Sciatic nerve (tissue), 2 donors: Measurements from ENCODE around the gene IFI27. TPM values are rescaled to one million over a fixed set of nuclear protein-coding genes. Genes with fewer than 3 reads are reported as not detected.
A peak's percentile ranks its signal among the peaks of the same experiment; 100 is the strongest.
"Not testable (repeated sequence)": the region's sequence is repeated elsewhere in the genome, so short reads cannot be mapped to it uniquely, and the experiment has no call there.

Source experiments
- ATAC-seq: fragments of 200-7000 bp; cut with Tn5 transposase; one replicate; pipeline ENCODE4 v1.9.1; 2020; ENCODE audit warnings: mild to moderate bottlenecking, moderate library complexity
- DNase-seq: peaks from one replicate; pipeline ENCODE4 v3.0.0-alpha.2; 2020; ENCODE audit warnings: low spot score
- intact Hi-C: fragments of 100-400 bp; cut with DNase I; formaldehyde crosslinking; loops from one replicate; pipeline ENCODE4 v1.14.2; 2022
- total RNA-seq: library from RNA; stranded (reverse); fragmentation: NEBNext Ultra II Directional; extraction: Animal tissue kit (Norgen Biotek cat#: 25700); gene quantifications from one replicate; pipeline ENCODE4 v1.2.1, GENCODE V29; 2021
- donor health status: DM: no; HTN: no; CAD: no.
- donor health status: DM: no; HTN: no; CAD: no.

Gene IFI27
- total RNA-seq, 1 donor from 2014 or later = 219 TPM

GRCh38 chr14:94139421-94139820 is 28.9 kb downstream of the IFI27 start:
- ATAC-seq (no peak), DNase-seq (no peak)
- intact Hi-C loops = loop anchor here (10.0 kb wide), 1 partner anchor 105 kb away; no protein-coding TSS in a partner anchor

- ATAC-seq (no peak), DNase-seq (no peak)
- intact Hi-C loops = no loop called here
These were observed 31.7 kb downstream of the IFI27 start for GRCh38 chr14:94142247-94142646.

GRCh38 chr14:94142836-94143235 is 32.3 kb downstream of the IFI27 start:
- intact Hi-C loops = no loop called here
- no peak for ATAC-seq
- DNase-seq = no peak

DNA sequence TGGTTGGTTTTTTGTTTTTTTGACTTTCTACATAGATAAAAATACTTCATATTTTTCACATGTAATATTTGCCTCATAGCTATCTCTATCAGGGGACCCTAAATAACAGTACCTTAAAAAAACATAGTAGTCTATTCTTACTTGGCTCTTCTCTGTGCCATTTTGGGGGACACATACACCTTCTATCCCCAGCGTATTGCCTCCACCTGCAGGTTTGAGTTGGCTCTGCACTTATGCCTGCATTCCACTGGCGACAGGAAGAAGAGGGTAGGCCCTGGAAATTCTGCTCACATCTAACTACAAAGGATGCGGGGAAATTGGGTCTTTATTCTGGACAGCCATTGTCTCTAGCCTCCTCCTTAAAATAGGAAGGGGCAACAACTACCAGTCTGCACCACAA is 32.7 kb downstream of the IFI27 start:
- intact Hi-C loops = no loop called here
- no peak for ATAC-seq
- DNase-seq = no peak

GRCh38 chr14:94143711-94144110 is 33.2 kb downstream of the IFI27 start:
- ATAC-seq = no peak
- intact Hi-C loops = no loop called here
- DNase-seq = no peak

DNA sequence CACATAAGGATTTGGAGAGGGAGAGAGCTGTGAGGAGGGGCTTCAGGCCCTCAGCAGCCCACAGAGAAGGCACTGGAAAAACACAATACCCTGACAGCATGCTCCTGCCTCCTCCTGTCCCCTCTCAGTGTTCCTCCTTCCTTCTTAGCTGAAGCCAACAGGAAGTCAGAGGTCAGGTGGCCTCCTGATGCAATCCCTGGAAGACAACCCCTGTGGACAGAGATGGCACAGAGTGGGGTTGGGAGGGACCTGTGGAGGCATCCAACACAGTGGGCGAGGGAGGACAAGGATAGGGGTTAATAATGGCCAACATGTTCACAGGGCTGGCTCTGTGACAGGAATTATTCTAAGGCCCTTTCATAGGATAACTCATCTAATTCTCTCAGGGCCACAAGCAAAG is 34.2 kb downstream of the IFI27 start:
- DNase-seq (no peak), ATAC-seq (peak; percentile 39)
- intact Hi-C loops = loop anchor here (5.0 kb wide), 1 partner anchor 343 kb away; no protein-coding TSS in a partner anchor

DNA sequence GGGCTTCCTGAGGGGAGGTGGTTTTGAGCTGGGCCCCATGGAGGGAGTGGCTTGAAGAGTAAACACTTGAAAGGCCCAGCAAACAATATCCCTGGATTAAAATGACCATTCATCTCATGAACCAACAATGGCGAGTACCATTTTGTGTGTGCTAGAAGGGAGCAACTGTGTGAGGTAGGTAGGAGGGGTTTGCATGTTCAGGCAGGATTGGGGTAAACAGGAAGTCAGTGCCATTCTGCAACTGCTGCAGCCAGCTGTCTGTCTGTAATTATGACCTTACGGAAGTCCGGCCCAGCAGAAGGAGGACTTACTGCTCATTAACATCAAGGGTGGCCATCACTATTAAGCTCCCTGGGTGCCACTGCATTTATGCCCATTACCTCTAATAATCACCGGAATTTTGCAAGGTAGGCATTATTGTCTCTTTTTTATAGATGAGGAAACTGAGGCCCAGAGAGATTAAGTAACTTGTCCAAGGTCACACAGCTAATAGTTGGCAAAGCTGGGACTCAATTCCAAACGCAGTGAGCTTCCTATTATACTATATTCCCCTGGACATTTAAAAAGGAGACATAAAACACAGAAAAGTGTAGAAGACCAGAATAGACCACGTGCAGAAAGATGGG is 35.5 kb downstream of the IFI27 start:
- DNase-seq (no peak), ATAC-seq (no peak)
- intact Hi-C loops = loop anchor here (5.0 kb wide), 1 partner anchor 341 kb away; no protein-coding TSS in a partner anchor

DNA sequence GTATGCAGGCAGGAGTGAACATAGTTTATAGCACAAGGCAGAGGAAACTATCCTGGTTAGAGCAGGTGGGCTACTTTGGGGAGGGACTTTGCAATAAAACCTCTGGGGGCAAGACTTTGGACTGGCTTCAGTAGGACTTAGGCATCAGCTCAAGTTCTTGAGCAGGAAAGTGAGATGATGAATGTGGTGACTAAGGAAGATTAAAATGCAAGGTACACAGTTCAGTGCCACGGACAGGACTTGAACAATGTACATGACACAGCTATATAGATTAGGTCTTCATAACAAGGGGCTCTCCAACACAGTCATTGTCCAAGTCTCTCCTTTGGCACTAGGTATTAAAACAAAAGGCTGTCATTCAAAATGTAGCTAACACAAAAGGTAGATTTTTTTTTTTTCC is 42.1 kb downstream of the IFI27 start:
- intact Hi-C loops = no loop called here
- no peak for DNase-seq
- ATAC-seq = no peak

DNA sequence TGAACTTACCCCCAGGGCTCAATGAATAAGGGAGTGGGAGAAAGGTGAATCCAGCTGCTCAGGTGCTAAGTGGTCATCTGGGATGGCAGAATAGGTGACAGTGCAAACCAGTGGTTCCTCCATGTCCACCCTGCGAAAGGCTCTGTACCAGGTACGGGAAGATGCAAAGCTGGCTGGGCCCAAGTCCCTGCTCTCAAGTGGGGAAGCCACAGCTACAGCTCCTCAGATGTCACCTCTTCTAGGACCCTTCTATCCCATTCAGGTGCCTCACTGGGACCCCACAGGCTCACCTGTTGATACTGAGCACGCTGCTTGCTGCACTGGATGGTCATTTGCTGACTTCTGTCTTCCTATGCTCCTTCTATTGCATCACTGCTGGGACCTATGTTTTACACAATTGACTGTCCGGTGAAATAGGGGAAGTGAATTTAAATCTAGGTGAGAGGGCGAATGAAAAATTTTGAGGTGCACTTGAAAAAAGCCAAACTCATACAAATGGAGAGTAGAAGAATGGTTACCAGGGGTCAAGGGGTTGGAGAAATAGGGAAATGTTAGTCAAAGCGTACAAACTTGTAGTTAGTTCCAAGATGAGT is 43.3 kb downstream of the IFI27 start:
- no peak for ATAC-seq

DNA sequence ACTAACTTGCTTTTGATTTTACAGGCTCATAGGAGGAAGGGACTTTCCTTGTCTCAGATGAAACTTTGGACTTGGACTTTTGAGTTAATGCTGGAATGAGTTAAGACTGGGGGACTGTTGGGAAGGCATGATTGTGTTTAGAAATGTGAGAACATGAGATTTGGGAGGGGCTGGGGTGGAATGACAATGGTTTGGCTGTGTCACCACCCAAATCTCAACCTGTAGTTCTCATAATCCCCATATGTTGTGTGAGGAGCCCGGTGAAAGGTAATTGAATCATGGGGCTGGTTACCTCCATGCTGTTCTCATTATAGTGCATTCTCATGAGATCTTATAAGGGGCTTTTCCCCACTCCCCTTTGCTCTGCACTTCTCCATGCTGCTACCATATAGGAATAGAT is 45.6 kb downstream of the IFI27 start:
- intact Hi-C loops, DNase-seq, ATAC-seq: not testable (repeated sequence)

More for the DNA sequence above, 43.3 kb downstream of the IFI27 start:
- intact Hi-C loops = no loop called here
- DNase-seq = no peak

GRCh38 chr14:94157197-94157596 is 46.7 kb downstream of the IFI27 start:
- DNase-seq = no peak
- intact Hi-C loops = no loop called here
- ATAC-seq = no peak

GRCh38 chr14:94158239-94158883 is 47.8 kb downstream of the IFI27 start:
- no peak for ATAC-seq
- no peak for DNase-seq
- intact Hi-C loops = no loop called here

GRCh38 chr14:94161058-94161457 is 50.5 kb downstream of the IFI27 start:
- ATAC-seq (no peak), DNase-seq (no peak)
- intact Hi-C loops = no loop called here

- ATAC-seq (no peak), DNase-seq (no peak)
These were observed 51.4 kb downstream of the IFI27 start for GRCh38 chr14:94161981-94162380.

GRCh38 chr14:94162466-94162865 is 51.9 kb downstream of the IFI27 start:
- no peak for ATAC-seq
- DNase-seq = no peak
- intact Hi-C loops = no loop called here

More at GRCh38 chr14:94161981-94162380, 51.4 kb downstream of the IFI27 start:
- intact Hi-C loops = no loop called here

DNA sequence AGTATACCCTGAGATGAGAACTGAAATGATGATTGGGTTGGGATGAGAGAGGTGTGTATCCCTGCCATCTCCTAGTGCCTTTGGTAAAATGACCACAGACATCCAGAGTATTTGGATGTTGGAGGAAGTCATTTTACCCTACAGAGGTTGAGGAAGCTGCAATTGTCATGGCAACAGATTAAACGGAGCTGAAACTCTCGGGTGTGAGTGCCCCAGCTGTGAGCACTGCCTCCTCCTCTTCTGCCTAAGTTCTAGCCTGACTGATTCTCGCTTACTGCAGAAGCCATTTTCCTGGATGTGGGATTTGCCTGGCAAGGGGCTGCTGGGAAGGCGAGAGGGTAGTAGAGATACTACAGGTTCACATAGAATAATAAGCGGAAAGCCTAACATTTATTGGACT is 53.3 kb downstream of the IFI27 start:
- no peak for DNase-seq
- intact Hi-C loops = no loop called here
- ATAC-seq = no peak

DNA sequence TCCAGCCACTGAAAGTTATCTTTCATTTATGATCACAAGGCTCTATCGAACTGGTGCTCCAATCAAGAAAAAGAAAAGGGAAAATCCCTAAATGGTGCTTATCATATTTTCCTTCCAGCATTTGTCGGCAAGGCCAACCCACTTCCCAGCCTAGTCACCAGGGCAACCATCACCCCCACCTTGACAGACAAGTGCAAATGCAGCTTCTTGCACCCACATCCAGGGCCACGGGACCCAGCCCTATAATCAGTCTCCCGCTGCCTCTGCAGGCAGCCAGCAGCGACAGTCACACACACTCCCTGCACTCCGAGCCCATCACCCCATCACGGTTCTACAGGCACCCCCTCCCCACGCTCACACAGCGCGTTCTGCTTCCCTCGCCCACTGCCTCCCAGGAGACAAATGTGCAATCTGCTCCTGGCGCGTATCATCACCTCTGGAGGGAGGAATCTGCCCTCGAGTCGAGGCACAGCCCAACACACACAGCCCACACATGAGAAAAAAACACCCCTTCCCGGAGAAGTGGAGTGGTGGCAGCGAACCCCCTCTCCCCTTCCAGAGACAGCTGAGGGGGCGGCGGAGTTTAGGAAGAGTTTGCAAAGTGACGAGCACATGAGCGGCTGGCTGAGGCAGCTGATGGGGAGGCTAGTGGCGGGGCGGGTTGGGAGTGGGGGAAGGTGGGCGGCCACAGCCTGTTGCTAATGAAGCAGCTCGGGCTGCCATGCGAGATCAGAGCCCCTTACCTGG is 54.3 kb downstream of the IFI27 start:
- intact Hi-C loops = no loop called here
- DNase-seq (no peak), ATAC-seq (no peak)

- intact Hi-C loops = no loop called here
- no peak for ATAC-seq
- DNase-seq = no peak
These were observed 55.2 kb downstream of the IFI27 start for GRCh38 chr14:94165744-94166143.
